Hepatocyte (in vitro differentiated cells): ENCODE measurements around the gene PTPRN2. TPM values are rescaled to one million over a fixed set of nuclear protein-coding genes. Genes with fewer than 3 reads are reported as not detected.

ENCODE experiments used
- DNase-seq: peaks from one replicate; pipeline ENCODE4 v3.0.0-alpha.2; 2016; ENCODE audit warnings: low spot score
- H2AFZ ChIP-seq: fragments of 200-600 bp; sonication (generic); 2 replicates; pipeline ENCODE4 v1.6.0; 2016; ENCODE audit warnings: antibody characterized with exemption, mild to moderate bottlenecking
- H3K27ac ChIP-seq: fragments of 200-600 bp; sonication (generic); 2 replicates; pipeline ENCODE4 v1.5.1; 2016; ENCODE audit warnings: mild to moderate bottlenecking
- H3K27me3 ChIP-seq: fragments of 200-600 bp; sonication (generic); 2 replicates; pipeline ENCODE4 v1.6.1; 2016
- H3K36me3 ChIP-seq: fragments of 200-600 bp; sonication (generic); replicated peaks from 2 replicates; pipeline ENCODE4 v1.5.1; 2016; ENCODE audit warnings: low read depth; ENCODE audit not compliant: insufficient read depth
- H3K4me1 ChIP-seq: fragments of 200-600 bp; sonication (generic); 2 replicates; pipeline ENCODE4 v1.5.1; 2016; ENCODE audit warnings: mild to moderate bottlenecking, moderate library complexity; ENCODE audit not compliant: insufficient read depth
- H3K4me2 ChIP-seq: fragments of 200-600 bp; sonication (generic); 2 replicates; pipeline ENCODE4 v1.6.0; 2016
- H3K4me3 ChIP-seq: fragments of 200-600 bp; sonication (generic); 2 replicates; pipeline ENCODE4 v1.5.1; 2016; ENCODE audit warnings: mild to moderate bottlenecking
- H3K79me2 ChIP-seq: fragments of 200-600 bp; sonication (generic); 2 replicates; pipeline ENCODE4 v1.6.0; 2017; ENCODE audit warnings: mild to moderate bottlenecking
- H3K9me2 ChIP-seq: fragments of 200-600 bp; sonication (generic); replicated peaks from 2 replicates; pipeline ENCODE4 v1.6.0; 2017; ENCODE audit warnings: mild to moderate bottlenecking; ENCODE audit not compliant: insufficient read depth
- H3K9me3 ChIP-seq: fragments of 200-600 bp; sonication (generic); 2 replicates; pipeline ENCODE4 v1.5.1; 2016; ENCODE audit warnings: low read depth, mild to moderate bottlenecking
- H4K20me1 ChIP-seq: fragments of 200-600 bp; sonication (generic); 2 replicates; pipeline ENCODE4 v1.6.0; 2016; ENCODE audit warnings: mild to moderate bottlenecking; ENCODE audit not compliant: insufficient read depth, poor library complexity, severe bottlenecking
- EZH2 ChIP-seq: fragments of 200-600 bp; sonication (generic); IDR thresholded peaks from 2 replicates; pipeline ENCODE4 v1.6.1; 2016; ENCODE audit warnings: antibody characterized with exemption, mild to moderate bottlenecking, borderline replicate concordance
- EZH2phosphoT487 ChIP-seq: fragments of 200-600 bp; sonication (generic); IDR thresholded peaks from one replicate; pipeline ENCODE4 v1.6.1; 2018; ENCODE audit warnings: antibody characterized with exemption, mild to moderate bottlenecking, low read depth, moderate library complexity; ENCODE audit not compliant: unreplicated experiment, severe bottlenecking
- WGBS: methylation state at CpG from one replicate; pipeline ENCODE4 v1.1.6; 2016; ENCODE audit warnings: low lambda C conversion rate; ENCODE audit errors: missing lambda C conversion rate; 5-methylcytosine and 5-hydroxymethylcytosine counted together
- polyA plus RNA-seq: library from polyadenylated mRNA; unstranded; fragments of >200 nt; fragmentation: Nextera tagmentation; extraction: Ambion mirVana; gene quantifications from 2 replicates; pipeline ENCODE4 v1.2.1, GENCODE V29; 2016
- total RNA-seq: library from RNA; depleted of rRNA; stranded (reverse); fragments of >200 nt; gene quantifications from 2 replicates; pipeline ENCODE4 v1.2.3, GENCODE V29; 2014
- TF ChIP-seq, protein P1 (sequence below): fragments of 200-600 bp; sonication (generic); IDR thresholded peaks from 2 replicates; pipeline ENCODE4 v1.5.1; 2016; ENCODE audit warnings: antibody characterized with exemption, mild to moderate bottlenecking; ENCODE audit not compliant: poor library complexity

Gene PTPRN2
- total and polyA plus RNA-seq, 2 experiments from 2014 or later, result 2.1 to 3.3 TPM

GRCh38 chr7:157604661-157605381 is 982.8 kb downstream of the PTPRN2 start:
- H3K36me3 ChIP-seq, result no peaks in the 10 kb centered on the region
- H3K27me3 ChIP-seq, result no peaks in the 10 kb centered on the region
- H3K4me3 ChIP-seq, result no peak overlapping the region
- no peaks in the 10 kb centered on the region for H3K79me2 ChIP-seq
- no peak for TF ChIP-seq EZH2
- TF ChIP-seq, protein P1, sequence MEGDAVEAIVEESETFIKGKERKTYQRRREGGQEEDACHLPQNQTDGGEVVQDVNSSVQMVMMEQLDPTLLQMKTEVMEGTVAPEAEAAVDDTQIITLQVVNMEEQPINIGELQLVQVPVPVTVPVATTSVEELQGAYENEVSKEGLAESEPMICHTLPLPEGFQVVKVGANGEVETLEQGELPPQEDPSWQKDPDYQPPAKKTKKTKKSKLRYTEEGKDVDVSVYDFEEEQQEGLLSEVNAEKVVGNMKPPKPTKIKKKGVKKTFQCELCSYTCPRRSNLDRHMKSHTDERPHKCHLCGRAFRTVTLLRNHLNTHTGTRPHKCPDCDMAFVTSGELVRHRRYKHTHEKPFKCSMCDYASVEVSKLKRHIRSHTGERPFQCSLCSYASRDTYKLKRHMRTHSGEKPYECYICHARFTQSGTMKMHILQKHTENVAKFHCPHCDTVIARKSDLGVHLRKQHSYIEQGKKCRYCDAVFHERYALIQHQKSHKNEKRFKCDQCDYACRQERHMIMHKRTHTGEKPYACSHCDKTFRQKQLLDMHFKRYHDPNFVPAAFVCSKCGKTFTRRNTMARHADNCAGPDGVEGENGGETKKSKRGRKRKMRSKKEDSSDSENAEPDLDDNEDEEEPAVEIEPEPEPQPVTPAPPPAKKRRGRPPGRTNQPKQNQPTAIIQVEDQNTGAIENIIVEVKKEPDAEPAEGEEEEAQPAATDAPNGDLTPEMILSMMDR, result no peak
- no peak for TF ChIP-seq EZH2phosphoT487
- no peaks in the 10 kb centered on the region for H4K20me1 ChIP-seq
- H3K27ac ChIP-seq, result no peak overlapping the region
- WGBS, result 90% methylated on average over 21 of the region's 21 CpGs
- no peaks in the 10 kb centered on the region for H3K4me1 ChIP-seq
- no peak overlapping the region for H2AFZ ChIP-seq
- no peaks in the 10 kb centered on the region for H3K9me3 ChIP-seq
- no peak overlapping the region for H3K4me2 ChIP-seq
- DNase-seq, result no peak
- H3K9me2 ChIP-seq, result no peaks in the 10 kb centered on the region

GRCh38 chr7:157603716-157604115 is 983.9 kb downstream of the PTPRN2 start:
- Histone ChIP-seq H3K27ac (no peak overlapping the region), H3K9me2 (no peaks in the 10 kb centered on the region), H3K27me3 (no peaks in the 10 kb centered on the region), H3K4me1 (no peaks in the 10 kb centered on the region), H4K20me1 (no peaks in the 10 kb centered on the region), H3K4me2 (no peak overlapping the region), H3K9me3 (no peaks in the 10 kb centered on the region), H3K79me2 (no peaks in the 10 kb centered on the region), H3K36me3 (no peaks in the 10 kb centered on the region), H2AFZ (no peak overlapping the region), H3K4me3 (no peak overlapping the region)
- DNase-seq, result no peak
- no peak for TF ChIP-seq EZH2
- WGBS, result 90% methylated on average over 20 of the region's 21 CpGs

DNA sequence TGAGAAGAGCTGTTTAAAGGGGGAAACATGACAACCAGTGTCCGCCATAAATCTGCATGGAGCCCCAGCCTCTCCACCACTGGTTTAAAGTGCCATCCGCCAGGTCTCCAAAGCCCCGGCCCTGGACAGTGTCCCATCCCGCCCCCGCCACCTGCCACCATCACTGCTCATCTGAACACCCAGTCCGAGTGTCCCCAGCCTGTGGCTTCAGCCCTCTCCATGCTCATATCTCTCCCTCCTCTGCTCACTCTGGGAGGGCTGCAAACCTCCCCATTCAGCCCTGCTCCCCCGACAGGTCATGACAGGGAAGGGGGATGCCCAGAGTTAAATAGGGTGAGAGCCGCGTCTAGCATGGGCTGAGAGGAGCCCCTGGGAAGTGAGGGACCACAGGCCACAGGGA is 984.6 kb downstream of the PTPRN2 start:
- Histone ChIP-seq H3K36me3 (no peaks in the 10 kb centered on the region), H3K27ac (no peak overlapping the region), H3K4me1 (no peaks in the 10 kb centered on the region), H2AFZ (no peak overlapping the region), H3K4me3 (no peak overlapping the region), H3K27me3 (no peaks in the 10 kb centered on the region), H3K4me2 (no peak overlapping the region), H4K20me1 (no peaks in the 10 kb centered on the region), H3K79me2 (no peaks in the 10 kb centered on the region), H3K9me2 (no peaks in the 10 kb centered on the region), H3K9me3 (no peaks in the 10 kb centered on the region)
- DNase-seq, result no peak
- TF ChIP-seq EZH2, result no peak
- TF ChIP-seq, protein P1, result no peak
- TF ChIP-seq EZH2phosphoT487, result no peak
- 90% methylated on average over 9 of the region's 9 CpGs for WGBS

- Histone ChIP-seq H3K36me3 (no peaks in the 10 kb centered on the region), H3K4me3 (no peak overlapping the region), H3K79me2 (no peaks in the 10 kb centered on the region), H3K4me1 (no peaks in the 10 kb centered on the region), H4K20me1 (no peaks in the 10 kb centered on the region), H3K27ac (no peak overlapping the region), H3K4me2 (no peak overlapping the region), H3K9me3 (no peaks in the 10 kb centered on the region), H2AFZ (no peak overlapping the region), H3K27me3 (no peaks in the 10 kb centered on the region), H3K9me2 (no peaks in the 10 kb centered on the region)
- DNase-seq, result no peak
- TF ChIP-seq EZH2, result no peak
- TF ChIP-seq EZH2phosphoT487, result no peak
- TF ChIP-seq, protein P1, result no peak
- 91% methylated on average over 14 of the region's 14 CpGs for WGBS
Observed at GRCh38 chr7:157602581-157602980, 985.0 kb downstream of the PTPRN2 start.
